ENCODE results near the gene MCTP1. TPM values are rescaled to one million over a fixed set of nuclear protein-coding genes. Genes with fewer than 3 reads are reported as not detected.

MCTP1 gene
- total RNA-seq, 1 experiment from 2014 or later = 2.5 TPM

DNA sequence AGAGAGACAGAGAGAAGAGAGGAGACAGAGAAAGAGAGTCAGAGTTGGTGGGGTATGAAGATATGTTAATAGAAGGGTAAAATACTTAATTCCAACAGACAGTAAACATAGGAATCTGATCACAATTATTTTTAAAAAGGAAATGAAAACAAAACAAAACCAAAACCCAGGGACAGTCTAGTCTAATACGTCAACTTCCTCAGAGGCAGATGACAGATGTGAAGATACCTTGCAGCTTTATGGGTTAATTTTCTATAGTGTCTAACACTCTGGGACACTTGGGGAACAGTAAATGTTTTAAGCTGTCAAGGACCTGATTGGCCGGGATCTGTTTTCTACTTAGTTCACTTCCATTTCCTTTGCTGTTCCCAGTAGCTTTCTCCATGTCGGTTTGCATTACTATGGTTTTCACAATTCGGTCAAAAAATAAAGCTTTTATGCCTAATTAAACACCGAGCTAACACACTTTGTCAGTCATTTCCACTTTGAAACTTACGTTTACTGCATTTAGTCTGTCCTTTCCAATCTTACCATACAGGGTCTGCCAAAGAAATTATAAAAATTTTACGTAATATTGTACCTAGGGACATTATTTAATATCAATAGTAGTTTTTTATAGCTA, 216.5 kb downstream of the MCTP1 start:
- Mint-ChIP-seq H3K4me3 (no peak overlapping the region), H3K9me3 (no peaks in the 10 kb centered on the region), H3K4me1 (peaks cover 4 to 6% of the 10 kb centered on the region in 2 experiments; a peak in 2 of 4 replicates), H3K36me3 (ENCODE audit: insufficient read depth in 1 of 3, low read depth in 3 of 3) (no peaks in the 10 kb centered on the region), H3K27ac (no peak overlapping the region; a peak in 1 of 7 replicates), H3K27me3 (ENCODE audit: low read depth) (no peaks in the 10 kb centered on the region)
- H2BK5ac ChIP-seq (ENCODE audit: insufficient read length, low read length) = no peak overlapping the region
- no peak overlapping the region for H4K91ac ChIP-seq (ENCODE audit: insufficient read length, low read depth, low read length)
- H3K14ac ChIP-seq (ENCODE audit: insufficient read depth, low read length) = no peak overlapping the region
- H4K20me1 ChIP-seq (ENCODE audit: control insufficient read depth, insufficient read depth, insufficient read length) = no peaks in the 10 kb centered on the region
- no peak overlapping the region for H3K56ac ChIP-seq (ENCODE audit: insufficient read length, low read depth, low read length)
- no peak overlapping the region for H2BK12ac ChIP-seq (ENCODE audit: insufficient read length, low read depth, low read length)
- no peak for DNase-seq
- H3K23ac ChIP-seq (ENCODE audit: insufficient read length, low read depth, low read length) = no peak overlapping the region
- no peaks in the 10 kb centered on the region for H3K27me3 ChIP-seq (ENCODE audit: insufficient read depth, low read length)
- no peak overlapping the region for H3K9ac ChIP-seq (ENCODE audit: extremely low read depth, insufficient read length, low read length)
- no peaks in the 10 kb centered on the region for H3K23me2 ChIP-seq (ENCODE audit: insufficient read length, low read depth, low read length, poor library complexity, severe bottlenecking)
- H2BK15ac ChIP-seq (ENCODE audit: low read depth, low read length) = no peak overlapping the region
- no CpG with 5 or more reads among the region's 7 CpGs for WGBS (ENCODE audit: extremely low coverage, insufficient read length, low lambda C conversion rate)
- no peak overlapping the region for H2BK20ac ChIP-seq (ENCODE audit: low read depth, low read length, poor library complexity, severe bottlenecking)
- H3K4me2 ChIP-seq (ENCODE audit: insufficient read depth, insufficient read length, low read length) = no peak overlapping the region
- H4K8ac ChIP-seq (replicated peaks; ENCODE audit: insufficient read length, low read depth, low read length) = no peak overlapping the region
- H3K9me3 ChIP-seq (ENCODE audit: control insufficient read depth, low read depth, low read length) = no peaks in the 10 kb centered on the region
- no peak overlapping the region for H3K4ac ChIP-seq (ENCODE audit: low read depth, low read length)
- H3K79me2 ChIP-seq (ENCODE audit: insufficient read depth, low read length) = no peaks in the 10 kb centered on the region
- no peak overlapping the region for H4K5ac ChIP-seq (ENCODE audit: insufficient read length, low read depth, low read length)
- H3K27ac ChIP-seq (ENCODE audit: insufficient read length, low read depth, low read length) = no peak overlapping the region
- no peak overlapping the region for H2AK5ac ChIP-seq (ENCODE audit: insufficient read length, low read length)
- no peaks in the 10 kb centered on the region for H3K79me1 ChIP-seq (ENCODE audit: insufficient read depth, low read depth, low read length, poor library complexity, severe bottlenecking)
- TF ChIP-seq, protein P1, sequence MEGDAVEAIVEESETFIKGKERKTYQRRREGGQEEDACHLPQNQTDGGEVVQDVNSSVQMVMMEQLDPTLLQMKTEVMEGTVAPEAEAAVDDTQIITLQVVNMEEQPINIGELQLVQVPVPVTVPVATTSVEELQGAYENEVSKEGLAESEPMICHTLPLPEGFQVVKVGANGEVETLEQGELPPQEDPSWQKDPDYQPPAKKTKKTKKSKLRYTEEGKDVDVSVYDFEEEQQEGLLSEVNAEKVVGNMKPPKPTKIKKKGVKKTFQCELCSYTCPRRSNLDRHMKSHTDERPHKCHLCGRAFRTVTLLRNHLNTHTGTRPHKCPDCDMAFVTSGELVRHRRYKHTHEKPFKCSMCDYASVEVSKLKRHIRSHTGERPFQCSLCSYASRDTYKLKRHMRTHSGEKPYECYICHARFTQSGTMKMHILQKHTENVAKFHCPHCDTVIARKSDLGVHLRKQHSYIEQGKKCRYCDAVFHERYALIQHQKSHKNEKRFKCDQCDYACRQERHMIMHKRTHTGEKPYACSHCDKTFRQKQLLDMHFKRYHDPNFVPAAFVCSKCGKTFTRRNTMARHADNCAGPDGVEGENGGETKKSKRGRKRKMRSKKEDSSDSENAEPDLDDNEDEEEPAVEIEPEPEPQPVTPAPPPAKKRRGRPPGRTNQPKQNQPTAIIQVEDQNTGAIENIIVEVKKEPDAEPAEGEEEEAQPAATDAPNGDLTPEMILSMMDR (conservative IDR thresholded peaks at IDR 0.05) = no peak
- H2AFZ ChIP-seq (ENCODE audit: low read length) = no peak overlapping the region
- no peak overlapping the region for H3K18ac ChIP-seq (ENCODE audit: insufficient read length, low read depth, low read length)
- H3K4me1 ChIP-seq (ENCODE audit: insufficient read depth, low read length) = no peaks in the 10 kb centered on the region
- H2BK120ac ChIP-seq (ENCODE audit: low read depth, low read length, poor library complexity, severe bottlenecking) = no peak overlapping the region
- H3T11ph ChIP-seq (ENCODE audit: low read length) = no peak overlapping the region

Measured in H9 (cell line).